B cell (primary cell): ENCODE results near the gene OS9. TPM values are rescaled to one million over a fixed set of nuclear protein-coding genes. Genes with fewer than 3 reads are reported as not detected.

Experiments used
- ATAC-seq: fragments of 200-7000 bp; cut with Tn5 transposase; one replicate; pipeline ENCODE4 v1.10.0; 2021; ENCODE audit warnings: low read depth, mild to moderate bottlenecking, moderate number of reproducible peaks, moderate library complexity
- CTCF ChIA-PET: fragments of 350-600 bp; sonication (Branson Sonifier 250); formaldehyde crosslinking; loops from one replicate; lab custom pipeline; 2021; ENCODE audit warnings: antibody characterized with exemption, inconsistent platforms; lab: Charles Lee
- POLR2A ChIA-PET: fragments of 350-600 bp; sonication (Branson Sonifier 250); formaldehyde crosslinking; loops from one replicate; lab custom pipeline; 2021; ENCODE audit warnings: antibody characterized with exemption; lab: Charles Lee
- DNase-seq: peaks from one replicate; pipeline ENCODE4 v3.0.0; 2013
- H2AFZ ChIP-seq: 2 replicates; pipeline ENCODE4 v1.6.1; 2012; ENCODE audit warnings: mild to moderate bottlenecking, low read depth, low read length; ENCODE audit not compliant: insufficient read depth, poor library complexity, severe bottlenecking
- H3K27ac ChIP-seq, 2 donors: 1 replicate in 1 of 2; 2 replicates in 1 of 2; pipeline ENCODE4 v1.5.1; 2012 to 2013; ENCODE audit warnings: low read length in 2 of 2, mild to moderate bottlenecking in 2 of 2, moderate library complexity in 1 of 2
- H3K27me3 ChIP-seq, 4 experiments: fragments of 200-600 bp in 1 of 4; sonication (generic) in 1 of 4; replicated peaks in 1 of 4; 1 replicate in 2 of 4; 2 replicates in 2 of 4; pipeline versions ENCODE4 v1.6.1 to v1.7.0; 2013 to 2016; ENCODE audit warnings: low read length in 3 of 4, mild to moderate bottlenecking in 2 of 4, mixed read lengths in 1 of 4, moderate library complexity in 1 of 4; ENCODE audit not compliant: insufficient read depth in 4 of 4, control insufficient read depth in 3 of 4; ENCODE audit errors: control extremely low read depth in 1 of 4
- H3K36me3 ChIP-seq, 2 experiments: replicated peaks in 1 of 2; 1 replicate in 1 of 2; 2 replicates in 1 of 2; pipeline versions ENCODE4 v1.6.1 to v1.7.1; 2013; ENCODE audit warnings: low read length in 1 of 2; ENCODE audit not compliant: insufficient read depth in 2 of 2, control insufficient read depth in 1 of 2; ENCODE audit errors: control extremely low read depth in 1 of 2, extremely low read depth in 1 of 2
- H3K4me1 ChIP-seq, 2 donors: fragments of 200-600 bp in 1 of 2; sonication (generic) in 1 of 2; 1 replicate in 1 of 2; 2 replicates in 1 of 2; pipeline versions ENCODE4 v1.5.1 to v1.6.1; 2013 to 2017; ENCODE audit warnings: low read length in 2 of 2; ENCODE audit not compliant: control insufficient read depth in 2 of 2, insufficient read depth in 2 of 2
- H3K4me2 ChIP-seq: replicated peaks from 2 replicates; pipeline ENCODE3; 2012; ENCODE audit warnings: mild to moderate bottlenecking, low read depth, low read length; ENCODE audit not compliant: poor library complexity, severe bottlenecking
- H3K4me3 ChIP-seq, 5 experiments: fragments of 200-600 bp in 1 of 5; sonication (generic) in 1 of 5; 1 replicate in 3 of 5; 2 replicates in 2 of 5; pipeline versions ENCODE4 v1.5.1 to v1.7.0; 2011 to 2016; ENCODE audit warnings: low read length in 4 of 5, mild to moderate bottlenecking in 4 of 5, low read depth in 2 of 5, control low read depth in 1 of 5, moderate library complexity in 1 of 5; ENCODE audit not compliant: insufficient read depth in 1 of 5; ENCODE audit errors: control extremely low read depth in 1 of 5, extremely low read depth in 1 of 5
- H3K79me2 ChIP-seq: fragments of 200-600 bp; sonication (generic); one replicate; pipeline ENCODE4 v1.6.0; 2016; ENCODE audit warnings: low read length; ENCODE audit not compliant: control insufficient read depth, insufficient read depth
- H3K9ac ChIP-seq: fragments of 200-600 bp; sonication (generic); 2 replicates; pipeline ENCODE4 v1.6.1; 2017; ENCODE audit warnings: mild to moderate bottlenecking, low read length, moderate library complexity
- H3K9me3 ChIP-seq, 3 donors: one replicate each; pipeline versions ENCODE4 v1.6.1 to v1.7.1; 2013; ENCODE audit warnings: low read length in 2 of 3; ENCODE audit not compliant: control insufficient read depth in 2 of 3, insufficient read depth in 1 of 3; ENCODE audit errors: control extremely low read depth in 1 of 3
- H4K20me1 ChIP-seq: 2 replicates; pipeline ENCODE4 v1.6.0; 2012; ENCODE audit warnings: mild to moderate bottlenecking, low read length; ENCODE audit not compliant: insufficient read depth, control insufficient read depth, poor library complexity, severe bottlenecking
- H3K27ac Mint-ChIP-seq: one replicate; pipeline ENCODE4 v1.8.0; 2021; ENCODE audit warnings: mixed read lengths
- H3K27me3 Mint-ChIP-seq: one replicate; pipeline ENCODE4 v1.8.0; 2021; ENCODE audit warnings: mixed read lengths
- H3K4me1 Mint-ChIP-seq: one replicate; pipeline ENCODE4 v1.8.0; 2021; ENCODE audit warnings: mixed read lengths
- H3K4me3 Mint-ChIP-seq: one replicate; pipeline ENCODE4 v1.8.0; 2021; ENCODE audit warnings: mixed read lengths
- H3K9me3 Mint-ChIP-seq: one replicate; pipeline ENCODE4 v1.8.0; 2022; ENCODE audit warnings: mixed read lengths; ENCODE audit not compliant: insufficient read depth
- EZH2 ChIP-seq: IDR thresholded peaks from 2 replicates; pipeline ENCODE4 v1.6.1; 2012; ENCODE audit warnings: borderline replicate concordance, low read depth, mild to moderate bottlenecking, moderate library complexity, low read length; ENCODE audit not compliant: insufficient read depth, poor library complexity, severe bottlenecking
- WGBS: methylation state at CpG from one replicate; pipeline ENCODE4 v1.1.5; 2013; ENCODE audit warnings: missing lambda C conversion rate; ENCODE audit not compliant: insufficient coverage; 5-methylcytosine and 5-hydroxymethylcytosine counted together
- intact Hi-C: fragments of 100-400 bp; cut with micrococcal nuclease; formaldehyde crosslinking; loops from one replicate; pipeline ENCODE4 v1.10.0; 2022
- polyA plus RNA-seq: library from polyadenylated mRNA; depleted of rRNA; stranded (reverse); fragments of >200 nt; gene quantifications from 2 replicates; pipeline ENCODE4 v1.2.3, GENCODE V29; 2012
- total RNA-seq, 2 donors: library from RNA; stranded (reverse); fragments of 120-200 nt in 1 of 2; gene quantifications; 1 replicate in 1 of 2; 2 replicates in 1 of 2; pipeline versions ENCODE4 v1.2.3 to v1.2.4, GENCODE V29; 2013 to 2022
- TF ChIP-seq, protein P1 (sequence below): fragments of 200-600 bp; IDR thresholded peaks from one replicate; pipeline ENCODE4 v1.8.0; 2022; ENCODE audit warnings: antibody characterized with exemption, mild to moderate bottlenecking

The OS9 gene
- total and polyA plus RNA-seq, 2 donors (not counting 1 experiment from before 2014, with no cell fraction given) = 182 to 234 TPM

DNA sequence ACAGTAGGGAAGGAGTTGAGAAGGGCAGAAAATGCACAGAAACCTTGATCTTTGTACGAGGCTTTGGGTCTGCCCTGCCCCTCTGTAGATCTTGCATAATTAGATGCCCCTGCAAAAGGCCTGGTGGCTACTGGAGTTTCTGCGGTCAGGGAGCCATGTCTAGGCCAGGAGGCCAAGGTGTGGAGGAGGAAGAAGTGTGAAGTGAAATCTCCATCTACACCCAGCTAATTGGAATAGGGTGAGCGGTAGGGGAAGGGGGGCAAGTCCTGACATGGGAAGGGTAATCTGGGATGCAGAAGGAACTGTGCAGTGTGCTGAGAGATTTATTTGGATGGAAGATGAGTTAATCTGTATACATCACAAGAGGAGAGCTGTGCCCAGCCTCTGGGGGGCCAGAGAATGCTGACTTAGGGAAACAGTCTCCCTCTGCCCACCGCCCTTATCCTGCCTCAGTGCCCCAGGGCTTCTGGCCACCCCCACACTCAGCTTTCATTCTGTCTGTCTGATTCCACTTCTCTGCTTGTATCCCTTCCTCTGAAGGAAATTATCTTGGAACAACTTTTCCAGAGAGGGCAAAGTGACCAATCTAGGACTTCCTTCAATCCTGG is 67.6 kb downstream of the OS9 start:
- POLR2A ChIA-PET = interaction anchor here (0.6 kb wide), 1 partner anchor 56 kb away, joined by 3 read pairs; no protein-coding TSS in a partner anchor
- H3K27me3 Mint-ChIP-seq = peaks cover 21% of the 10 kb centered on the region

DNA sequence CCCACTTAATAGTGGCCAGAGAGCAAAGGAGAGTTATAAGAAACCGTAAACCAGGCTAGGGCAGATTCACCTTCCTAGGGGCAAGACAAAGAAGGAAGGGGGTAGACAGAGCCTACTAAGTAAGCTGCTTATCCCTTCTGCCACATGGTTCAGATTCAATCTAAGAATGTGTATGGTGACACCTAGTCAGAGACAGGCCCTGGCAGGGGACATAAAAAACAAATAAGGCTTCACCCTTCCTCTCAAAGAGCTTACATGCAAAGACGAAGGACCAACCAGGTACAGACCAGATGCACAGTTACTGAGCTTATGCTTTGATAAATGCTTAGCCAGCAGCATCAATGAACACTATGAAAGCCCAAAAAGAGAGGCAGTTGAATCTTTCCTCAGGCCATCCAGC is 68.5 kb downstream of the OS9 start:
- POLR2A ChIA-PET = no interaction called here
- intact Hi-C loops = no loop called here

More for the DNA sequence above, 67.6 kb downstream of the OS9 start:
- Mint-ChIP-seq H3K9me3 (no peaks in the 10 kb centered on the region), H3K4me3 (no peak overlapping the region), H3K4me1 (peaks cover 49% of the 10 kb centered on the region), H3K27ac (no peak overlapping the region)
- Histone ChIP-seq H3K27ac (no peak overlapping the region), H3K4me1 (peaks cover 33 to 45% of the 10 kb centered on the region in 2 donors), H3K4me2 (no peak overlapping the region), H2AFZ (no peak overlapping the region), H3K27me3 (peaks cover 0 to 26% (median 14%) of the 10 kb centered on the region in 4 experiments), H3K9ac (no peak overlapping the region), H3K9me3 (peaks cover 0 to 9% (median 0%) of the 10 kb centered on the region in 3 donors), H3K36me3 (peaks cover 1 to 41% of the 10 kb centered on the region in 2 experiments), H3K4me3 (no peak overlapping the region), H3K79me2 (peaks cover 65% of the 10 kb centered on the region), H4K20me1 (peaks cover 72% of the 10 kb centered on the region)
- CTCF ChIA-PET = interaction anchor here (0.7 to 2.1 kb wide), 5 partner anchors 11 to 26 kb away, joined by 3 to 9 read pairs (median 6); partner anchors contain the start of genes EEF1AKMT3, METTL1, TSFM and TSPAN31
- TF ChIP-seq, protein P1, sequence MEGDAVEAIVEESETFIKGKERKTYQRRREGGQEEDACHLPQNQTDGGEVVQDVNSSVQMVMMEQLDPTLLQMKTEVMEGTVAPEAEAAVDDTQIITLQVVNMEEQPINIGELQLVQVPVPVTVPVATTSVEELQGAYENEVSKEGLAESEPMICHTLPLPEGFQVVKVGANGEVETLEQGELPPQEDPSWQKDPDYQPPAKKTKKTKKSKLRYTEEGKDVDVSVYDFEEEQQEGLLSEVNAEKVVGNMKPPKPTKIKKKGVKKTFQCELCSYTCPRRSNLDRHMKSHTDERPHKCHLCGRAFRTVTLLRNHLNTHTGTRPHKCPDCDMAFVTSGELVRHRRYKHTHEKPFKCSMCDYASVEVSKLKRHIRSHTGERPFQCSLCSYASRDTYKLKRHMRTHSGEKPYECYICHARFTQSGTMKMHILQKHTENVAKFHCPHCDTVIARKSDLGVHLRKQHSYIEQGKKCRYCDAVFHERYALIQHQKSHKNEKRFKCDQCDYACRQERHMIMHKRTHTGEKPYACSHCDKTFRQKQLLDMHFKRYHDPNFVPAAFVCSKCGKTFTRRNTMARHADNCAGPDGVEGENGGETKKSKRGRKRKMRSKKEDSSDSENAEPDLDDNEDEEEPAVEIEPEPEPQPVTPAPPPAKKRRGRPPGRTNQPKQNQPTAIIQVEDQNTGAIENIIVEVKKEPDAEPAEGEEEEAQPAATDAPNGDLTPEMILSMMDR = no peak
- TF ChIP-seq EZH2 = no peak
- DNase-seq (no peak), ATAC-seq (no peak)
- WGBS = 81% methylated on average over 2 of the region's 4 CpGs
- intact Hi-C loops = no loop called here

More for the DNA sequence above, 68.5 kb downstream of the OS9 start:
- ATAC-seq (no peak), DNase-seq (no peak)
- no peak overlapping the region for H3K4me3 Mint-ChIP-seq
- peaks cover 24% of the 10 kb centered on the region for H3K27me3 Mint-ChIP-seq
- TF ChIP-seq, protein P1 = no peak
- TF ChIP-seq EZH2 = no peak
- Histone ChIP-seq H3K9ac (no peak overlapping the region), H3K79me2 (peaks cover 64% of the 10 kb centered on the region), H2AFZ (no peak overlapping the region), H3K4me2 (no peak overlapping the region), H4K20me1 (peaks cover 64% of the 10 kb centered on the region), H3K36me3 (peaks cover 1 to 34% of the 10 kb centered on the region in 2 experiments), H3K9me3 (peaks cover 0 to 13% (median 0%) of the 10 kb centered on the region in 3 donors), H3K27me3 (peaks cover 0 to 35% (median 24%) of the 10 kb centered on the region in 4 experiments), H3K27ac (no peak overlapping the region), H3K4me1 (peaks cover 36 to 43% of the 10 kb centered on the region in 2 donors), H3K4me3 (no peak overlapping the region)
- H3K4me1 Mint-ChIP-seq = peaks cover 48% of the 10 kb centered on the region
- CTCF ChIA-PET = interaction anchor here (1.9 to 2.0 kb wide), 3 partner anchors 19 to 21 kb away, joined by 6 to 7 read pairs (median 7); partner anchors contain the start of gene TSFM
- H3K27ac Mint-ChIP-seq = no peak overlapping the region
- no peaks in the 10 kb centered on the region for H3K9me3 Mint-ChIP-seq
- 89% methylated on average over 1 of the region's 2 CpGs for WGBS
